B cell (primary cell): ENCODE data around the gene LBX2. TPM values are rescaled to one million over a fixed set of nuclear protein-coding genes. Genes with fewer than 3 reads are reported as not detected.

Source experiments
- ATAC-seq: fragments of 200-7000 bp; cut with Tn5 transposase; one replicate; pipeline ENCODE4 v1.10.0; 2021; ENCODE audit warnings: low read depth, mild to moderate bottlenecking, moderate number of reproducible peaks, moderate library complexity
- CTCF ChIA-PET: fragments of 350-600 bp; sonication (Branson Sonifier 250); formaldehyde crosslinking; loops from one replicate; lab custom pipeline; 2021; ENCODE audit warnings: antibody characterized with exemption, inconsistent platforms; lab: Charles Lee
- POLR2A ChIA-PET: fragments of 350-600 bp; sonication (Branson Sonifier 250); formaldehyde crosslinking; loops from one replicate; lab custom pipeline; 2021; ENCODE audit warnings: antibody characterized with exemption; lab: Charles Lee
- DNase-seq: peaks from one replicate; pipeline ENCODE4 v3.0.0; 2013
- H2AFZ ChIP-seq: 2 replicates; pipeline ENCODE4 v1.6.1; 2012; ENCODE audit warnings: mild to moderate bottlenecking, low read depth, low read length; ENCODE audit not compliant: insufficient read depth, poor library complexity, severe bottlenecking
- H3K27ac ChIP-seq, 2 donors: 1 replicate in 1 of 2; 2 replicates in 1 of 2; pipeline ENCODE4 v1.5.1; 2012 to 2013; ENCODE audit warnings: low read length in 2 of 2, mild to moderate bottlenecking in 2 of 2, moderate library complexity in 1 of 2
- H3K27me3 ChIP-seq, 4 experiments: fragments of 200-600 bp in 1 of 4; sonication (generic) in 1 of 4; replicated peaks in 1 of 4; 1 replicate in 2 of 4; 2 replicates in 2 of 4; pipeline versions ENCODE4 v1.6.1 to v1.7.0; 2013 to 2016; ENCODE audit warnings: low read length in 3 of 4, mild to moderate bottlenecking in 2 of 4, mixed read lengths in 1 of 4, moderate library complexity in 1 of 4; ENCODE audit not compliant: insufficient read depth in 4 of 4, control insufficient read depth in 3 of 4; ENCODE audit errors: control extremely low read depth in 1 of 4
- H3K36me3 ChIP-seq, 2 experiments: replicated peaks in 1 of 2; 1 replicate in 1 of 2; 2 replicates in 1 of 2; pipeline versions ENCODE4 v1.6.1 to v1.7.1; 2013; ENCODE audit warnings: low read length in 1 of 2; ENCODE audit not compliant: insufficient read depth in 2 of 2, control insufficient read depth in 1 of 2; ENCODE audit errors: control extremely low read depth in 1 of 2, extremely low read depth in 1 of 2
- H3K4me1 ChIP-seq, 2 donors: fragments of 200-600 bp in 1 of 2; sonication (generic) in 1 of 2; 1 replicate in 1 of 2; 2 replicates in 1 of 2; pipeline versions ENCODE4 v1.5.1 to v1.6.1; 2013 to 2017; ENCODE audit warnings: low read length in 2 of 2; ENCODE audit not compliant: control insufficient read depth in 2 of 2, insufficient read depth in 2 of 2
- H3K4me2 ChIP-seq: replicated peaks from 2 replicates; pipeline ENCODE3; 2012; ENCODE audit warnings: mild to moderate bottlenecking, low read depth, low read length; ENCODE audit not compliant: poor library complexity, severe bottlenecking
- H3K4me3 ChIP-seq, 5 experiments: fragments of 200-600 bp in 1 of 5; sonication (generic) in 1 of 5; 1 replicate in 3 of 5; 2 replicates in 2 of 5; pipeline versions ENCODE4 v1.5.1 to v1.7.0; 2011 to 2016; ENCODE audit warnings: low read length in 4 of 5, mild to moderate bottlenecking in 4 of 5, low read depth in 2 of 5, control low read depth in 1 of 5, moderate library complexity in 1 of 5; ENCODE audit not compliant: insufficient read depth in 1 of 5; ENCODE audit errors: control extremely low read depth in 1 of 5, extremely low read depth in 1 of 5
- H3K79me2 ChIP-seq: fragments of 200-600 bp; sonication (generic); one replicate; pipeline ENCODE4 v1.6.0; 2016; ENCODE audit warnings: low read length; ENCODE audit not compliant: control insufficient read depth, insufficient read depth
- H3K9ac ChIP-seq: fragments of 200-600 bp; sonication (generic); 2 replicates; pipeline ENCODE4 v1.6.1; 2017; ENCODE audit warnings: mild to moderate bottlenecking, low read length, moderate library complexity
- H3K9me3 ChIP-seq, 3 donors: one replicate each; pipeline versions ENCODE4 v1.6.1 to v1.7.1; 2013; ENCODE audit warnings: low read length in 2 of 3; ENCODE audit not compliant: control insufficient read depth in 2 of 3, insufficient read depth in 1 of 3; ENCODE audit errors: control extremely low read depth in 1 of 3
- H4K20me1 ChIP-seq: 2 replicates; pipeline ENCODE4 v1.6.0; 2012; ENCODE audit warnings: mild to moderate bottlenecking, low read length; ENCODE audit not compliant: insufficient read depth, control insufficient read depth, poor library complexity, severe bottlenecking
- H3K27ac Mint-ChIP-seq: one replicate; pipeline ENCODE4 v1.8.0; 2021; ENCODE audit warnings: mixed read lengths
- H3K27me3 Mint-ChIP-seq: one replicate; pipeline ENCODE4 v1.8.0; 2021; ENCODE audit warnings: mixed read lengths
- H3K4me1 Mint-ChIP-seq: one replicate; pipeline ENCODE4 v1.8.0; 2021; ENCODE audit warnings: mixed read lengths
- H3K4me3 Mint-ChIP-seq: one replicate; pipeline ENCODE4 v1.8.0; 2021; ENCODE audit warnings: mixed read lengths
- H3K9me3 Mint-ChIP-seq: one replicate; pipeline ENCODE4 v1.8.0; 2022; ENCODE audit warnings: mixed read lengths; ENCODE audit not compliant: insufficient read depth
- CTCF ChIP-seq: fragments of 200-600 bp; IDR thresholded peaks from one replicate; pipeline ENCODE4 v1.8.0; 2022; ENCODE audit warnings: antibody characterized with exemption, mild to moderate bottlenecking
- EZH2 ChIP-seq: IDR thresholded peaks from 2 replicates; pipeline ENCODE4 v1.6.1; 2012; ENCODE audit warnings: borderline replicate concordance, low read depth, mild to moderate bottlenecking, moderate library complexity, low read length; ENCODE audit not compliant: insufficient read depth, poor library complexity, severe bottlenecking
- WGBS: methylation state at CpG from one replicate; pipeline ENCODE4 v1.1.5; 2013; ENCODE audit warnings: missing lambda C conversion rate; ENCODE audit not compliant: insufficient coverage; 5-methylcytosine and 5-hydroxymethylcytosine counted together
- intact Hi-C: fragments of 100-400 bp; cut with micrococcal nuclease; formaldehyde crosslinking; loops from one replicate; pipeline ENCODE4 v1.10.0; 2022
- polyA plus RNA-seq: library from polyadenylated mRNA; depleted of rRNA; stranded (reverse); fragments of >200 nt; gene quantifications from 2 replicates; pipeline ENCODE4 v1.2.3, GENCODE V29; 2012
- total RNA-seq, 2 donors: library from RNA; stranded (reverse); fragments of 120-200 nt in 1 of 2; gene quantifications; 1 replicate in 1 of 2; 2 replicates in 1 of 2; pipeline versions ENCODE4 v1.2.3 to v1.2.4, GENCODE V29; 2013 to 2022

LBX2 gene
- total and polyA plus RNA-seq, 2 donors (not counting 1 experiment from before 2014, with no cell fraction given): 1.1 to 2.0 TPM

- Histone ChIP-seq H3K79me2 (peaks cover 16% of the 10 kb centered on the region), H2AFZ (no peak overlapping the region), H3K9ac (no peak overlapping the region), H3K27me3 (no peaks in the 10 kb centered on the region), H3K9me3 (no peaks in the 10 kb centered on the region), H3K4me2 (no peak overlapping the region), H3K36me3 (peaks cover 0 to 20% of the 10 kb centered on the region in 2 experiments), H4K20me1 (no peaks in the 10 kb centered on the region), H3K27ac (no peak overlapping the region), H3K4me3 (no peak overlapping the region), H3K4me1 (peaks cover 33 to 48% of the 10 kb centered on the region in 2 donors)
- ChIA-PET CTCF (interaction anchor here (0.8 kb wide), 1 partner anchor 10 kb away, joined by 3 read pairs; no protein-coding TSS in a partner anchor), POLR2A (interaction anchor here (1.0 kb wide), 1 partner anchor 19 kb away, joined by 3 read pairs; no protein-coding TSS in a partner anchor)
- Mint-ChIP-seq H3K4me3 (no peak overlapping the region), H3K27ac (peak overlapping the region; percentile 10), H3K9me3 (no peaks in the 10 kb centered on the region), H3K4me1 (peaks cover 44% of the 10 kb centered on the region), H3K27me3 (no peaks in the 10 kb centered on the region)
- DNase-seq (no peak), ATAC-seq (no peak)
- TF ChIP-seq EZH2 (no peak), CTCF (no peak)
- 92% methylated on average over 10 of the region's 10 CpGs for WGBS
- intact Hi-C loops: no loop called here
Observed at GRCh38 chr2:74535440-74535965, 36.1 kb upstream of the LBX2 start.

GRCh38 chr2:74534411-74534810, 35.0 kb upstream of the LBX2 start:
- 97% methylated on average over 11 of the region's 12 CpGs for WGBS
- ATAC-seq: no peak
- Histone ChIP-seq H2AFZ (no peak overlapping the region), H3K4me2 (no peak overlapping the region), H3K4me3 (no peak overlapping the region), H3K27ac (no peak overlapping the region), H3K4me1 (peaks cover 30 to 39% of the 10 kb centered on the region in 2 donors), H3K27me3 (no peaks in the 10 kb centered on the region), H3K9ac (no peak overlapping the region), H3K79me2 (peaks cover 22% of the 10 kb centered on the region), H4K20me1 (no peaks in the 10 kb centered on the region), H3K9me3 (no peaks in the 10 kb centered on the region), H3K36me3 (peaks cover 0 to 20% of the 10 kb centered on the region in 2 experiments)
- H3K4me3 Mint-ChIP-seq: no peak overlapping the region
- POLR2A ChIA-PET: no interaction called here
- TF ChIP-seq CTCF (no peak), EZH2 (no peak)
- CTCF ChIA-PET: interaction anchor here (1.2 to 9.6 kb wide), 3 partner anchors 11 to 53 kb away, joined by 3 to 71 read pairs (median 6); partner anchors contain the start of genes CCDC142 and TTC31
- H3K27ac Mint-ChIP-seq: no peak overlapping the region
- DNase-seq: no peak
- intact Hi-C loops: loop anchor here (5.0 kb wide), 1 partner anchor 37 kb away; the partner anchor contains the start of gene LBX2
- H3K4me1 Mint-ChIP-seq: peaks cover 41% of the 10 kb centered on the region
- H3K9me3 Mint-ChIP-seq: no peaks in the 10 kb centered on the region
- H3K27me3 Mint-ChIP-seq: no peaks in the 10 kb centered on the region
